Keratinocyte (primary cell): ENCODE results near the gene CALCOCO1. TPM values are rescaled to one million over a fixed set of nuclear protein-coding genes. Genes with fewer than 3 reads are reported as not detected.

ENCODE experiments used
- DNase-seq: peaks from one replicate; pipeline ENCODE4 v3.0.0-alpha.2; 2011; ENCODE audit warnings: low read depth, missing footprints, low spot score
- FAIRE-seq: peaks from 2 replicates; lab custom pipeline; 2011; peaks lifted over from hg19 to GRCh38; lab: Jason Lieb, UNC
- H2AFZ ChIP-seq: 2 replicates; pipeline ENCODE4 v1.6.0; 2012; ENCODE audit warnings: low read length, control low read depth, inconsistent platforms; ENCODE audit not compliant: control insufficient read depth
- H3K27ac ChIP-seq: 2 replicates; pipeline ENCODE4 v1.5.1; 2011; ENCODE audit warnings: low read length; ENCODE audit not compliant: control insufficient read depth, insufficient read depth
- H3K27me3 ChIP-seq: 3 replicates; pipeline ENCODE4 v1.6.0; 2011; ENCODE audit warnings: low read length; ENCODE audit not compliant: control insufficient read depth, insufficient read depth; ENCODE audit errors: extremely low read depth
- H3K36me3 ChIP-seq, 2 experiments: 2 replicates in 1 of 2; 3 replicates in 1 of 2; pipeline ENCODE4 v1.5.1; 2011; ENCODE audit warnings: low read length in 2 of 2, mild to moderate bottlenecking in 1 of 2; ENCODE audit not compliant: control insufficient read depth in 2 of 2, insufficient read depth in 2 of 2; ENCODE audit errors: extremely low read depth in 1 of 2
- H3K4me1 ChIP-seq: 3 replicates; pipeline ENCODE4 v1.5.1; 2011; ENCODE audit warnings: low read length; ENCODE audit not compliant: control insufficient read depth, insufficient read depth; ENCODE audit errors: extremely low read depth
- H3K4me2 ChIP-seq: 3 replicates; pipeline ENCODE4 v1.6.0; 2011; ENCODE audit warnings: low read depth, low read length; ENCODE audit not compliant: control insufficient read depth, insufficient read depth; ENCODE audit errors: extremely low read depth
- H3K4me3 ChIP-seq, 3 experiments: fragments of 200-600 bp in 1 of 3; sonication (generic) in 1 of 3; 2 replicates in 2 of 3; 3 replicates in 1 of 3; pipeline ENCODE4 v1.5.1; 2011 to 2016; ENCODE audit warnings: low read length in 3 of 3, mild to moderate bottlenecking in 3 of 3, control low read depth in 2 of 3, inconsistent platforms in 1 of 3, low read depth in 1 of 3, mixed read lengths in 1 of 3, mixed run types in 1 of 3, moderate library complexity in 1 of 3; ENCODE audit not compliant: control insufficient read depth in 2 of 3, insufficient read depth in 2 of 3; ENCODE audit errors: extremely low read depth in 1 of 3
- H3K79me2 ChIP-seq: 2 replicates; pipeline ENCODE4 v1.6.0; 2012; ENCODE audit warnings: low read length; ENCODE audit not compliant: control insufficient read depth, insufficient read depth
- H3K9ac ChIP-seq: 3 replicates; pipeline ENCODE4 v1.6.0; 2011; ENCODE audit warnings: low read length; ENCODE audit not compliant: control insufficient read depth, insufficient read depth; ENCODE audit errors: extremely low read depth
- H3K9me1 ChIP-seq: 3 replicates; pipeline ENCODE4 v1.6.0; 2011; ENCODE audit warnings: low read length; ENCODE audit not compliant: control insufficient read depth, insufficient read depth; ENCODE audit errors: extremely low read depth
- H3K9me3 ChIP-seq: 2 replicates; pipeline ENCODE4 v1.5.1; 2012; ENCODE audit warnings: low read depth, low read length; ENCODE audit not compliant: control insufficient read depth
- H4K20me1 ChIP-seq: 3 replicates; pipeline ENCODE4 v1.6.0; 2011; ENCODE audit warnings: low read length; ENCODE audit not compliant: control insufficient read depth, insufficient read depth; ENCODE audit errors: extremely low read depth
- EZH2 ChIP-seq: IDR thresholded peaks from one replicate; pipeline ENCODE4 v1.6.1; 2012; ENCODE audit warnings: inconsistent platforms, mild to moderate bottlenecking, low read length, moderate library complexity
- dilution Hi-C: fragments of 300-500 bp; cut with MboI; formaldehyde crosslinking; loops from one replicate; pipeline ENCODE4 v1.7.0; 2020; ENCODE audit warnings: low sequenced_read_pairs; ENCODE audit not compliant: extremely low pct_ligation_motif_present
- polyA plus RNA-seq, 5 experiments: library from polyadenylated mRNA; depleted of rRNA in 3 of 5; stranded (reverse) in 3 of 5; stranded (forward) in 1 of 5; unstranded in 1 of 5; fragments of >200 nt; gene quantifications; 1 replicate in 1 of 5; 2 replicates in 3 of 5; 3 replicates in 1 of 5; pipeline versions ENCODE4 v1.2.1 to v1.2.3, GENCODE V29; 2011 to 2012; ENCODE audit warnings: missing spikeins in 2 of 5, low read depth in 1 of 5, low replicate concordance in 1 of 5
- TF ChIP-seq, protein P1 (sequence below), 3 experiments: IDR thresholded peaks in 1 of 3; conservative IDR thresholded peaks in 1 of 3; optimal IDR thresholded peaks in 1 of 3; 2 replicates in 2 of 3; 3 replicates in 1 of 3; pipeline versions ENCODE3 to v1.5.1; 2011; ENCODE audit warnings: low read length in 3 of 3, mild to moderate bottlenecking in 3 of 3, moderate library complexity in 2 of 3, control low read depth in 1 of 3, inconsistent platforms in 1 of 3; ENCODE audit not compliant: insufficient read depth in 2 of 3; ENCODE audit errors: extremely low read depth in 1 of 3

Gene CALCOCO1
- polyA plus RNA-seq, 1 donor (not counting 4 experiments of a cell fraction or from before 2014, with no cell fraction given): 67.3 TPM

DNA sequence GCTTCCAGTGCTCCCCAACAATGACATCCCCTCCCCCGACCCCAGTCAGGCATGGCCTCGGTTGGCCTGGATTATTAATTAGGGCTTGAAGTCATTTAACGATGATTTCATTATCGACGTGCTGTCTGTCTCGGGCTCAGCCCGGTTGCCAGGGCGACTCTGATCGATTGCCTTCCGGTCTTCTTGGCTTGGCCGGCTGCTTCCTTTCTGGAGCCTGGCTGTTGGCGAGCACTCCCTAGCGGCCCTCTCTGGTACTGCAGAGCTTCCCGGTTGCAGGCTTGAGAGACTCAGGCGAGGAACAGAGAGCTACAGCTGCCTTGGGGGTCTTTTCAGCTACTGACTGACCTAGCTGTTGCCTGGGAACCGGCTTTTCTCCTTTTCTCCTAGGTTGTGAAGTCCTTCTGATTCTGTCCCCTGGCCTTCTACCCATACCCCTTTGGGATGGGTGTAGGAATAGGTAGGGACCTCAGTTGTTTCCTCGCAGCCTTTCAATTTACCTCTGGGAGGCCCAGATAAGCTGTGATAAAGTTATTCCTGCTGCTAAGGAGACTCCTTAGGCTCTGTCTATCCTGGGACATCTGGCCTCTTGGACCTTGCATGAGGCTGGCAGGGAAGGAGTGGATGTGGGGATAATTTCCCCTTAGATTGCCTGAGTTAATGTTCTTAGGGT, 30.0 kb upstream of the CALCOCO1 start:
- H3K9me3 ChIP-seq: no peaks in the 10 kb centered on the region
- dilution Hi-C loops: loop anchor here (25.0 kb wide), 1 partner anchor 180 kb away; the partner anchor contains the start of gene HOXC13
- H3K4me1 ChIP-seq: peaks cover 11% of the 10 kb centered on the region
- H4K20me1 ChIP-seq: no peaks in the 10 kb centered on the region
- no peaks in the 10 kb centered on the region for H3K36me3 ChIP-seq
- no peaks in the 10 kb centered on the region for H3K79me2 ChIP-seq
- H3K9me1 ChIP-seq: no peaks in the 10 kb centered on the region
- H3K27ac ChIP-seq: no peak overlapping the region
- H3K27me3 ChIP-seq: peaks cover 38% of the 10 kb centered on the region
- H3K4me2 ChIP-seq: peak overlapping the region; percentile 72
- DNase-seq: no peak
- TF ChIP-seq EZH2: no peak
- TF ChIP-seq, protein P1, sequence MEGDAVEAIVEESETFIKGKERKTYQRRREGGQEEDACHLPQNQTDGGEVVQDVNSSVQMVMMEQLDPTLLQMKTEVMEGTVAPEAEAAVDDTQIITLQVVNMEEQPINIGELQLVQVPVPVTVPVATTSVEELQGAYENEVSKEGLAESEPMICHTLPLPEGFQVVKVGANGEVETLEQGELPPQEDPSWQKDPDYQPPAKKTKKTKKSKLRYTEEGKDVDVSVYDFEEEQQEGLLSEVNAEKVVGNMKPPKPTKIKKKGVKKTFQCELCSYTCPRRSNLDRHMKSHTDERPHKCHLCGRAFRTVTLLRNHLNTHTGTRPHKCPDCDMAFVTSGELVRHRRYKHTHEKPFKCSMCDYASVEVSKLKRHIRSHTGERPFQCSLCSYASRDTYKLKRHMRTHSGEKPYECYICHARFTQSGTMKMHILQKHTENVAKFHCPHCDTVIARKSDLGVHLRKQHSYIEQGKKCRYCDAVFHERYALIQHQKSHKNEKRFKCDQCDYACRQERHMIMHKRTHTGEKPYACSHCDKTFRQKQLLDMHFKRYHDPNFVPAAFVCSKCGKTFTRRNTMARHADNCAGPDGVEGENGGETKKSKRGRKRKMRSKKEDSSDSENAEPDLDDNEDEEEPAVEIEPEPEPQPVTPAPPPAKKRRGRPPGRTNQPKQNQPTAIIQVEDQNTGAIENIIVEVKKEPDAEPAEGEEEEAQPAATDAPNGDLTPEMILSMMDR (optimal IDR thresholded peaks at IDR 0.05 in 1 of 3, IDR thresholded peaks at IDR 0.05 in 1 of 3, conservative IDR thresholded peaks at IDR 0.05 in 1 of 3; ENCODE audit: extremely low read depth in 1 of 3, insufficient read depth in 2 of 3, low read length in 3 of 3): peak; percentile 75 to 98 (median 94)
- H3K9ac ChIP-seq: no peak overlapping the region
- peak; percentile 46 for FAIRE-seq
- peak overlapping the region; percentile 56 for H2AFZ ChIP-seq
- H3K4me3 ChIP-seq: peak overlapping the region in 1 of 3 experiments; percentile 14

DNA sequence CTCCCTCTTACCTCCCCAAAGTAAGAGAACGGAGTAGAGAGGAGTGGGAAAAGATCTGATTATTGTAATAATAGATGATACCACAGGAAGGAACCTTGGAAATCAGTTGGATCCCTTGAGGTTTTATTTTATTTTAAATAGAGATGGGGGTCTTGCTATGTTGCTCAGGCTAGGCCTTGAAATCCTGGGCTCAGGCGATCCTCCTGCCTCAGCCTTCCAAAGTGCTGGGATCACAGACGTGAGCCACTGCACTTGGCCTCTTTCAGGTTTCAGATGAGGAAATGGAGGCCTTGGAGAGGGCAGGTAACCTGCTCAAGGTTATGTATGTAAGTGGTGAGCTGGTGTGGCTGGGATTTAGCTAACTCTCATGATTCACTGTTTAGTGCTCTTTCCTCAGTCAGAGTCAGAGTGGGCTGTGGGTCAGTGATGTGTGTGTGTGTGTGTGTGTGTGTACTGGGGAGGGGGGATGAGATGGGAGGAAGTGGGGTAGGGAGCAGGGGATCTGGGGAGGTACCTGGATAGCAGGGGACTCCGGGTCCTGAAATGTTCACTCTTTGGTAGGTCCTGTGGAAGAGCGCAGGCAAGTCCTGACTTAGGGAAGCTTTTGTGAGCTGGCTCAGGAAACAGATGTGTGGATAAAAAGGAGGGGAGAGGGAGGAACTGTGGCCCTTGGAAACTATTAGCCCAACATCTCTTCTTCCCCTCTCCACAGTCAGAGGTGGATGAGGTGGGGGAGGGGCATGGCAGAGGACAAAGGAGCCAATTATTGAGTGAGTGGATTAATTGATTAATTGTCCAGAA, 29.2 kb upstream of the CALCOCO1 start:
- H3K4me2 ChIP-seq: peak overlapping the region; percentile 72
- no peak overlapping the region for H3K9ac ChIP-seq
- peaks cover 45% of the 10 kb centered on the region for H3K27me3 ChIP-seq
- no peak for TF ChIP-seq EZH2
- TF ChIP-seq, protein P1 (optimal IDR thresholded peaks at IDR 0.05 in 1 of 3, IDR thresholded peaks at IDR 0.05 in 1 of 3, conservative IDR thresholded peaks at IDR 0.05 in 1 of 3; ENCODE audit: extremely low read depth in 1 of 3, insufficient read depth in 2 of 3, low read length in 3 of 3): no peak
- peak overlapping the region; percentile 56 for H2AFZ ChIP-seq
- no peaks in the 10 kb centered on the region for H3K9me3 ChIP-seq
- H3K9me1 ChIP-seq: no peaks in the 10 kb centered on the region
- H3K79me2 ChIP-seq: no peaks in the 10 kb centered on the region
- no peak overlapping the region for H3K27ac ChIP-seq
- DNase-seq (no peak), FAIRE-seq (no peak)
- peak overlapping the region in 1 of 3 experiments; percentile 14 for H3K4me3 ChIP-seq
- peaks cover 10% of the 10 kb centered on the region for H3K4me1 ChIP-seq
- dilution Hi-C loops: loop anchor here (25.0 kb wide), 1 partner anchor 181 kb away; the partner anchor contains the start of gene HOXC13
- no peaks in the 10 kb centered on the region for H4K20me1 ChIP-seq
- H3K36me3 ChIP-seq: no peaks in the 10 kb centered on the region
